ENCODE data around the gene SSH2. TPM values are rescaled to one million over a fixed set of nuclear protein-coding genes. Genes with fewer than 3 reads are reported as not detected.
A peak's percentile ranks its signal among the peaks of the same experiment; 100 is the strongest.

The SSH2 gene
- total RNA-seq, 1 experiment from 2014 or later, result 22.9 TPM

DNA sequence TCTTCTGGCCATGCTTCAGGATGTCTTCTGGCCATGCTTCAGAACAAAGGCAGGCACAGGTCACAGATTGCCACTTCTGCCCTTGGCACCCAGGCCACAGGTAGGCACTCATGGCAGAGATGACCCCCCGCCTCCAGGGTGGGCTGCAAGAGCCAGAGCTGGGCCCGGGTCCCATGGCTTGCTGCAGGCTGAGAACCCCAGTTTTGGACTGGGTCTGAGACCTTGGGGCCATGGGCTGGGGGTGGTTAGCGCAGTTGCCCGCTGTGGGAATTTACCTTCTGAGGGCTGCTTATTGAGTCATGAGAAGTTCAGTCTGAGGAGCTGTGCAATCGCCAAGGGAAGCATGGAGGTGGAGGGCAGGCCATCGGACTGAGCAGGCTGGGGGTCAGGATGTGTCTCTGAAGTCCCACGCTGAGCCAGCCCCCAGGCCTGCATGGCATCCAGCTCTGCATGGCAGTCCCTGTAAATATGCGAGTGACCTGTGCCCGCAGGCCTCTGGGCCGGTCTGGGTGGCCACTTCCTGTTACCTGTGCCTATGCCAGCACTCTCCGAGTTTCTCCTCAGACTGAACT, 335.4 kb downstream of the SSH2 start:
- no peaks in the 10 kb centered on the region for H3K27me3 Mint-ChIP-seq (ENCODE audit: unreplicated experiment)
- H3K4me3 Mint-ChIP-seq (ENCODE audit: low read depth, unreplicated experiment), result peak overlapping the region; percentile 79
- H3K36me3 Mint-ChIP-seq (ENCODE audit: insufficient read depth, unreplicated experiment), result peaks cover 46% of the 10 kb centered on the region
- no peak for DNase-seq
- H3K4me1 Mint-ChIP-seq (ENCODE audit: low read depth, unreplicated experiment), result peaks cover 31% of the 10 kb centered on the region
- CTCF ChIA-PET, result interaction anchor here (0.6 to 1.2 kb wide), 3 partner anchors 21 to 534 kb away, joined by 3 to 5 read pairs (median 3); no protein-coding TSS in a partner anchor
- no peak overlapping the region for H3K27ac Mint-ChIP-seq (ENCODE audit: unreplicated experiment)
- TF ChIP-seq, protein P1, sequence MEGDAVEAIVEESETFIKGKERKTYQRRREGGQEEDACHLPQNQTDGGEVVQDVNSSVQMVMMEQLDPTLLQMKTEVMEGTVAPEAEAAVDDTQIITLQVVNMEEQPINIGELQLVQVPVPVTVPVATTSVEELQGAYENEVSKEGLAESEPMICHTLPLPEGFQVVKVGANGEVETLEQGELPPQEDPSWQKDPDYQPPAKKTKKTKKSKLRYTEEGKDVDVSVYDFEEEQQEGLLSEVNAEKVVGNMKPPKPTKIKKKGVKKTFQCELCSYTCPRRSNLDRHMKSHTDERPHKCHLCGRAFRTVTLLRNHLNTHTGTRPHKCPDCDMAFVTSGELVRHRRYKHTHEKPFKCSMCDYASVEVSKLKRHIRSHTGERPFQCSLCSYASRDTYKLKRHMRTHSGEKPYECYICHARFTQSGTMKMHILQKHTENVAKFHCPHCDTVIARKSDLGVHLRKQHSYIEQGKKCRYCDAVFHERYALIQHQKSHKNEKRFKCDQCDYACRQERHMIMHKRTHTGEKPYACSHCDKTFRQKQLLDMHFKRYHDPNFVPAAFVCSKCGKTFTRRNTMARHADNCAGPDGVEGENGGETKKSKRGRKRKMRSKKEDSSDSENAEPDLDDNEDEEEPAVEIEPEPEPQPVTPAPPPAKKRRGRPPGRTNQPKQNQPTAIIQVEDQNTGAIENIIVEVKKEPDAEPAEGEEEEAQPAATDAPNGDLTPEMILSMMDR (IDR thresholded peaks at IDR 0.05; ENCODE audit: unreplicated experiment), result no peak
- H3K9me3 Mint-ChIP-seq (ENCODE audit: low read depth, unreplicated experiment), result no peaks in the 10 kb centered on the region
- intact Hi-C loops (cut with micrococcal nuclease; ENCODE audit: unreplicated experiment), result no loop called here
- BruUV-seq (replicated peaks), result no TSS peak

- TF ChIP-seq, protein P1 (IDR thresholded peaks at IDR 0.05; ENCODE audit: unreplicated experiment), result peak; percentile 17
- CTCF ChIA-PET, result interaction anchor here (0.6 to 3.4 kb wide), 6 partner anchors 13 to 535 kb away, joined by 3 to 36 read pairs (median 4); partner anchors contain the start of gene NUFIP2
- Mint-ChIP-seq H3K4me1 (ENCODE audit: low read depth, unreplicated experiment) (peaks cover 31% of the 10 kb centered on the region), H3K27me3 (ENCODE audit: unreplicated experiment) (no peaks in the 10 kb centered on the region), H3K27ac (ENCODE audit: unreplicated experiment) (no peak overlapping the region), H3K9me3 (ENCODE audit: low read depth, unreplicated experiment) (no peaks in the 10 kb centered on the region), H3K36me3 (ENCODE audit: insufficient read depth, unreplicated experiment) (peaks cover 49% of the 10 kb centered on the region), H3K4me3 (ENCODE audit: low read depth, unreplicated experiment) (peak overlapping the region; percentile 79)
- intact Hi-C loops (cut with micrococcal nuclease; ENCODE audit: unreplicated experiment), result no loop called here
- DNase-seq, result peak; percentile 51
- BruUV-seq (replicated peaks), result no TSS peak
Measured at GRCh38 chr17:29593591-29594518, 336.2 kb downstream of the SSH2 start.

- Mint-ChIP-seq H3K27me3 (ENCODE audit: unreplicated experiment) (no peaks in the 10 kb centered on the region), H3K9me3 (ENCODE audit: low read depth, unreplicated experiment) (no peaks in the 10 kb centered on the region), H3K4me1 (ENCODE audit: low read depth, unreplicated experiment) (peaks cover 36% of the 10 kb centered on the region), H3K27ac (ENCODE audit: unreplicated experiment) (peak within 1 kb of the TSS; percentile 42), H3K4me3 (ENCODE audit: low read depth, unreplicated experiment) (peak within 1 kb of the TSS; percentile 79), H3K36me3 (ENCODE audit: insufficient read depth, unreplicated experiment) (peaks cover 58% of the 10 kb centered on the region)
- CTCF ChIA-PET, result interaction anchor here (1.3 to 3.4 kb wide), 4 partner anchors 13 to 337 kb away, joined by 4 to 36 read pairs (median 11); partner anchors contain the start of genes NUFIP2 and SSH2
- BruUV-seq (replicated peaks), result no TSS peak
- intact Hi-C loops (cut with micrococcal nuclease; ENCODE audit: unreplicated experiment), result no loop called here
- DNase-seq, result peak; percentile 41
- TF ChIP-seq, protein P1 (IDR thresholded peaks at IDR 0.05; ENCODE audit: unreplicated experiment), result no peak
Measured at GRCh38 chr17:29592850-29593551, 337.0 kb downstream of the SSH2 start, which contains the start of gene ANKRD13B. ANKRD13B (plus strand) TSS chr17:29593132; CDS start chr17:29593622, 490 bp downstream.

All from Calu3 (cell line).